Smooth muscle cell (in vitro differentiated cells): ENCODE data around the gene KLHL17. TPM values are rescaled to one million over a fixed set of nuclear protein-coding genes. Genes with fewer than 3 reads are reported as not detected.

Experiments
- DNase-seq: peaks from one replicate; lab custom pipeline; 2025; ENCODE audit not compliant: unreplicated experiment; lab: John Stamatoyannopoulos, UW
- H2AFZ ChIP-seq: fragments of 200-600 bp; sonication (generic); 2 replicates; pipeline ENCODE4 v1.6.0; 2016; ENCODE audit warnings: antibody characterized with exemption, low read depth, mild to moderate bottlenecking
- H3F3A ChIP-seq: fragments of 200-600 bp; sonication (generic); 2 replicates; pipeline ENCODE4 v1.6.0; 2017; ENCODE audit warnings: antibody characterized with exemption, low read depth
- H3K27ac ChIP-seq: fragments of 200-600 bp; sonication (generic); 2 replicates; pipeline ENCODE4 v1.5.1; 2016; ENCODE audit warnings: low read depth, mild to moderate bottlenecking
- H3K27me3 ChIP-seq: fragments of 200-600 bp; sonication (generic); 2 replicates; pipeline ENCODE4 v1.6.1; 2016; ENCODE audit warnings: low read depth, mild to moderate bottlenecking
- H3K36me3 ChIP-seq: fragments of 200-600 bp; sonication (generic); 2 replicates; pipeline ENCODE4 v1.5.1; 2016; ENCODE audit warnings: low read depth
- H3K4me1 ChIP-seq: fragments of 200-600 bp; sonication (generic); 2 replicates; pipeline ENCODE4 v1.5.1; 2016; ENCODE audit warnings: low read depth
- H3K4me2 ChIP-seq: fragments of 200-600 bp; sonication (generic); 2 replicates; pipeline ENCODE4 v1.6.0; 2016; ENCODE audit warnings: mild to moderate bottlenecking
- H3K4me3 ChIP-seq: fragments of 200-600 bp; sonication (generic); 2 replicates; pipeline ENCODE4 v1.5.1; 2016; ENCODE audit warnings: mild to moderate bottlenecking
- H3K79me2 ChIP-seq: fragments of 200-600 bp; sonication (generic); 2 replicates; pipeline ENCODE4 v1.6.0; 2016; ENCODE audit warnings: low read depth, mild to moderate bottlenecking
- H3K9ac ChIP-seq: fragments of 200-600 bp; sonication (generic); 2 replicates; pipeline ENCODE4 v1.6.0; 2016; ENCODE audit warnings: low read depth
- H3K9me3 ChIP-seq: fragments of 200-600 bp; sonication (generic); replicated peaks from 2 replicates; pipeline ENCODE4 v1.5.1; 2016; ENCODE audit warnings: low read depth
- H4K20me1 ChIP-seq: fragments of 200-600 bp; sonication (generic); 2 replicates; pipeline ENCODE4 v1.6.0; 2016; ENCODE audit warnings: low read depth
- WGBS: methylation state at CpG from one replicate; pipeline ENCODE4 v1.1.7; 2016; ENCODE audit warnings: low lambda C conversion rate; 5-methylcytosine and 5-hydroxymethylcytosine counted together
- polyA plus RNA-seq: library from polyadenylated mRNA; unstranded; fragments of >200 nt; fragmentation: Nextera tagmentation; extraction: Ambion mirVana; gene quantifications from 2 replicates; pipeline ENCODE4 v1.2.1, GENCODE V29; 2016
- total RNA-seq: library from RNA; depleted of rRNA; stranded (reverse); fragments of >200 nt; gene quantifications from 2 replicates; pipeline ENCODE4 v1.2.3, GENCODE V29; 2014
- TF ChIP-seq, protein P1 (sequence below): fragments of 200-600 bp; sonication (generic); IDR thresholded peaks from 2 replicates; pipeline ENCODE4 v1.5.1; 2017; ENCODE audit warnings: borderline replicate concordance, mild to moderate bottlenecking, antibody characterized with exemption; ENCODE audit not compliant: insufficient read depth, poor library complexity, severe bottlenecking

KLHL17 gene
- total and polyA plus RNA-seq, 2 experiments from 2014 or later: 10.2 to 29.9 TPM

GRCh38 chr1:930633-931138, 29.7 kb upstream of the KLHL17 start:
- peaks cover 15% of the 10 kb centered on the region for H3K4me1 ChIP-seq
- H3K36me3 ChIP-seq: no peaks in the 10 kb centered on the region
- TF ChIP-seq, protein P1, sequence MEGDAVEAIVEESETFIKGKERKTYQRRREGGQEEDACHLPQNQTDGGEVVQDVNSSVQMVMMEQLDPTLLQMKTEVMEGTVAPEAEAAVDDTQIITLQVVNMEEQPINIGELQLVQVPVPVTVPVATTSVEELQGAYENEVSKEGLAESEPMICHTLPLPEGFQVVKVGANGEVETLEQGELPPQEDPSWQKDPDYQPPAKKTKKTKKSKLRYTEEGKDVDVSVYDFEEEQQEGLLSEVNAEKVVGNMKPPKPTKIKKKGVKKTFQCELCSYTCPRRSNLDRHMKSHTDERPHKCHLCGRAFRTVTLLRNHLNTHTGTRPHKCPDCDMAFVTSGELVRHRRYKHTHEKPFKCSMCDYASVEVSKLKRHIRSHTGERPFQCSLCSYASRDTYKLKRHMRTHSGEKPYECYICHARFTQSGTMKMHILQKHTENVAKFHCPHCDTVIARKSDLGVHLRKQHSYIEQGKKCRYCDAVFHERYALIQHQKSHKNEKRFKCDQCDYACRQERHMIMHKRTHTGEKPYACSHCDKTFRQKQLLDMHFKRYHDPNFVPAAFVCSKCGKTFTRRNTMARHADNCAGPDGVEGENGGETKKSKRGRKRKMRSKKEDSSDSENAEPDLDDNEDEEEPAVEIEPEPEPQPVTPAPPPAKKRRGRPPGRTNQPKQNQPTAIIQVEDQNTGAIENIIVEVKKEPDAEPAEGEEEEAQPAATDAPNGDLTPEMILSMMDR: no peak
- no peaks in the 10 kb centered on the region for H3K27me3 ChIP-seq
- H3F3A ChIP-seq: no peaks in the 10 kb centered on the region
- no peaks in the 10 kb centered on the region for H3K9me3 ChIP-seq
- H3K4me2 ChIP-seq: no peak overlapping the region
- H2AFZ ChIP-seq: no peak overlapping the region
- H3K4me3 ChIP-seq: no peak overlapping the region
- no peak for DNase-seq
- peaks cover 51% of the 10 kb centered on the region for H4K20me1 ChIP-seq
- no peak overlapping the region for H3K27ac ChIP-seq
- H3K79me2 ChIP-seq: no peaks in the 10 kb centered on the region
- H3K9ac ChIP-seq: no peak overlapping the region
- WGBS: 86% methylated on average over 18 of the region's 18 CpGs

GRCh38 chr1:931380-932172, 28.8 kb upstream of the KLHL17 start:
- Histone ChIP-seq H3K9me3 (no peaks in the 10 kb centered on the region), H3K4me3 (no peak overlapping the region), H3K36me3 (no peaks in the 10 kb centered on the region), H3K27ac (no peak overlapping the region), H2AFZ (no peak overlapping the region), H3K4me1 (peaks cover 16% of the 10 kb centered on the region), H4K20me1 (peaks cover 42% of the 10 kb centered on the region), H3K9ac (no peak overlapping the region), H3F3A (no peaks in the 10 kb centered on the region), H3K4me2 (no peak overlapping the region), H3K27me3 (no peaks in the 10 kb centered on the region), H3K79me2 (no peaks in the 10 kb centered on the region)
- TF ChIP-seq, protein P1: no peak
- WGBS: 72% methylated on average over 15 of the region's 15 CpGs
- DNase-seq: no peak

- TF ChIP-seq, protein P1: no peak
- WGBS: 80% methylated on average over 16 of the region's 16 CpGs
- Histone ChIP-seq H3K27me3 (no peaks in the 10 kb centered on the region), H3K9ac (no peak overlapping the region), H3K4me3 (no peak overlapping the region), H3K4me2 (no peak overlapping the region), H4K20me1 (peaks cover 36% of the 10 kb centered on the region), H2AFZ (no peak overlapping the region), H3K27ac (no peak overlapping the region), H3K4me1 (peaks cover 16% of the 10 kb centered on the region), H3K36me3 (no peaks in the 10 kb centered on the region), H3K79me2 (no peaks in the 10 kb centered on the region), H3K9me3 (no peaks in the 10 kb centered on the region), H3F3A (no peaks in the 10 kb centered on the region)
- DNase-seq: no peak
Observed at GRCh38 chr1:932173-932510, 28.2 kb upstream of the KLHL17 start.
